Epithelial cell of prostate (primary cell): ENCODE results near the gene ZBTB20.
A peak's percentile ranks its signal among the peaks of the same experiment; 100 is the strongest.
"Not testable (repeated sequence)": the region's sequence is repeated elsewhere in the genome, so short reads cannot be mapped to it uniquely, and the experiment has no call there.

ENCODE experiments used
- DNase-seq: peaks from one replicate; pipeline ENCODE4 v3.0.0-alpha.2; 2011; ENCODE audit warnings: low read depth, low spot score
- H3K27ac ChIP-seq: fragments of 450-650 bp; 2 replicates; pipeline ENCODE4 v1.5.1; 2017; ENCODE audit warnings: mild to moderate bottlenecking

Gene ZBTB20

GRCh38 chr3:114700637-114701234, 446.4 kb downstream of the ZBTB20 start:
- no peak for DNase-seq
- H3K27ac ChIP-seq: no peak overlapping the region

- DNase-seq: no peak
- H3K27ac ChIP-seq: no peak overlapping the region
Measured at GRCh38 chr3:114698146-114699105, 448.7 kb downstream of the ZBTB20 start.

GRCh38 chr3:114697401-114697800, 449.7 kb downstream of the ZBTB20 start:
- no peak overlapping the region for H3K27ac ChIP-seq
- DNase-seq: no peak

GRCh38 chr3:114694251-114694650, 452.8 kb downstream of the ZBTB20 start:
- DNase-seq: no peak
- H3K27ac ChIP-seq: peak overlapping the region; percentile 56

- DNase-seq: no peak
- H3K27ac ChIP-seq: no peak overlapping the region
Measured at GRCh38 chr3:114691871-114692270, 455.2 kb downstream of the ZBTB20 start.

- H3K27ac ChIP-seq: no peak overlapping the region
- no peak for DNase-seq
Measured at GRCh38 chr3:114690911-114691310, 456.2 kb downstream of the ZBTB20 start.

GRCh38 chr3:114687151-114687550, 459.9 kb downstream of the ZBTB20 start:
- no peak for DNase-seq

GRCh38 chr3:114686621-114687020, 460.5 kb downstream of the ZBTB20 start:
- no peak overlapping the region for H3K27ac ChIP-seq
- no peak for DNase-seq

More at GRCh38 chr3:114687151-114687550, 459.9 kb downstream of the ZBTB20 start:
- H3K27ac ChIP-seq: no peak overlapping the region

GRCh38 chr3:114685161-114685560, 461.9 kb downstream of the ZBTB20 start:
- DNase-seq: no peak
- H3K27ac ChIP-seq: no peak overlapping the region

- H3K27ac ChIP-seq: no peak overlapping the region
- no peak for DNase-seq
Measured at GRCh38 chr3:114680299-114680698, 466.8 kb downstream of the ZBTB20 start.

- not testable (repeated sequence) for DNase-seq, H3K27ac ChIP-seq
Measured at GRCh38 chr3:114679773-114680172, 467.3 kb downstream of the ZBTB20 start.

GRCh38 chr3:114675104-114675503, 472.0 kb downstream of the ZBTB20 start:
- no peak for DNase-seq
- H3K27ac ChIP-seq: no peak overlapping the region

- DNase-seq: no peak
- H3K27ac ChIP-seq: no peak overlapping the region
Measured at GRCh38 chr3:114674036-114674435, 473.1 kb downstream of the ZBTB20 start.

- no peak overlapping the region for H3K27ac ChIP-seq
- no peak for DNase-seq
Measured at GRCh38 chr3:114673481-114673880, 473.6 kb downstream of the ZBTB20 start.

GRCh38 chr3:114672692-114673447, 474.2 kb downstream of the ZBTB20 start:
- no peak overlapping the region for H3K27ac ChIP-seq
- no peak for DNase-seq

GRCh38 chr3:114671741-114672510, 475.2 kb downstream of the ZBTB20 start:
- no peak for DNase-seq

GRCh38 chr3:114669614-114670013, 477.5 kb downstream of the ZBTB20 start:
- H3K27ac ChIP-seq: no peak overlapping the region
- DNase-seq: no peak

More at GRCh38 chr3:114671741-114672510, 475.2 kb downstream of the ZBTB20 start:
- no peak overlapping the region for H3K27ac ChIP-seq

- no peak for DNase-seq
- H3K27ac ChIP-seq: no peak overlapping the region
Measured at GRCh38 chr3:114668099-114668498, 479.0 kb downstream of the ZBTB20 start.

GRCh38 chr3:114666623-114667022, 480.5 kb downstream of the ZBTB20 start:
- DNase-seq: no peak
- no peak overlapping the region for H3K27ac ChIP-seq

GRCh38 chr3:114664006-114664405, 483.1 kb downstream of the ZBTB20 start:
- no peak overlapping the region for H3K27ac ChIP-seq

More at GRCh38 chr3:114664006-114664405, 483.1 kb downstream of the ZBTB20 start:
- no peak for DNase-seq
